Neural progenitor cell (in vitro differentiated cells): Measurements from ENCODE around the gene IP6K1. TPM values are rescaled to one million over a fixed set of nuclear protein-coding genes. Genes with fewer than 3 reads are reported as not detected.

ENCODE experiments used
- DNase-seq: peaks from one replicate; pipeline ENCODE4 v3.0.0-alpha.2; 2016; ENCODE audit warnings: low spot score
- H2AFZ ChIP-seq: fragments of 200-600 bp; sonication (generic); replicated peaks from 2 replicates; pipeline ENCODE4 v1.6.1; 2016; ENCODE audit warnings: antibody characterized with exemption
- H3F3A ChIP-seq: fragments of 200-600 bp; sonication (generic); 2 replicates; pipeline ENCODE4 v1.6.1; 2016; ENCODE audit warnings: antibody characterized with exemption, low read depth
- H3K27ac ChIP-seq: fragments of 200-600 bp; sonication (generic); 2 replicates; pipeline ENCODE4 v1.5.1; 2016; ENCODE audit warnings: mild to moderate bottlenecking
- H3K27me3 ChIP-seq: fragments of 200-600 bp; sonication (generic); 2 replicates; pipeline ENCODE4 v1.6.1; 2016; ENCODE audit warnings: mild to moderate bottlenecking, moderate library complexity
- H3K36me3 ChIP-seq: fragments of 200-600 bp; sonication (generic); 2 replicates; pipeline ENCODE4 v1.5.1; 2016
- H3K4me1 ChIP-seq: fragments of 200-600 bp; sonication (generic); 2 replicates; pipeline ENCODE4 v1.6.1; 2016; ENCODE audit warnings: mixed run types
- H3K4me2 ChIP-seq: fragments of 200-600 bp; sonication (generic); 2 replicates; pipeline ENCODE4 v1.6.1; 2016
- H3K4me3 ChIP-seq: fragments of 200-600 bp; sonication (generic); 2 replicates; pipeline ENCODE4 v1.5.1; 2016
- H3K79me2 ChIP-seq: fragments of 200-600 bp; sonication (generic); 2 replicates; pipeline ENCODE4 v1.6.1; 2016; ENCODE audit warnings: low read depth
- H3K9ac ChIP-seq: fragments of 200-600 bp; sonication (generic); 2 replicates; pipeline ENCODE4 v1.6.1; 2016
- H3K9me3 ChIP-seq: fragments of 200-600 bp; sonication (generic); 2 replicates; pipeline ENCODE4 v1.5.1; 2016; ENCODE audit warnings: low read depth
- H4K20me1 ChIP-seq: fragments of 200-600 bp; sonication (generic); 2 replicates; pipeline ENCODE4 v1.6.1; 2016; ENCODE audit warnings: low read depth
- H3K27ac Mint-ChIP-seq: 3 replicates; pipeline ENCODE4 v1.8.0; 2021; ENCODE audit warnings: mixed read lengths
- H3K27me3 Mint-ChIP-seq: 2 replicates; pipeline ENCODE4 v1.8.0; 2022; ENCODE audit warnings: low read depth, mild to moderate bottlenecking, inconsistent platforms, moderate library complexity, mixed read lengths; ENCODE audit not compliant: insufficient read depth
- H3K36me3 Mint-ChIP-seq: 3 replicates; pipeline ENCODE4 v1.8.0; 2021; ENCODE audit warnings: mixed read lengths
- H3K4me1 Mint-ChIP-seq: 3 replicates; pipeline ENCODE4 v1.8.0; 2021; ENCODE audit warnings: mixed read lengths
- H3K4me3 Mint-ChIP-seq: 3 replicates; pipeline ENCODE4 v1.8.0; 2021; ENCODE audit warnings: mild to moderate bottlenecking, moderate library complexity, mixed read lengths
- H3K9me3 Mint-ChIP-seq: 3 replicates; pipeline ENCODE4 v1.8.0; 2020; ENCODE audit warnings: mixed read lengths
- CTCF ChIP-seq: fragments of 200-600 bp; sonication (generic); IDR thresholded peaks from 2 replicates; pipeline ENCODE4 v1.5.1; 2017; ENCODE audit warnings: antibody characterized with exemption, mild to moderate bottlenecking
- EZH2 ChIP-seq: fragments of 200-600 bp; sonication (generic); IDR thresholded peaks from 2 replicates; pipeline ENCODE4 v1.6.1; 2017; ENCODE audit warnings: antibody characterized with exemption, mild to moderate bottlenecking, moderate library complexity
- EZH2phosphoT487 ChIP-seq: fragments of 200-600 bp; sonication (generic); IDR thresholded peaks from 2 replicates; pipeline ENCODE4 v1.6.1; 2017; ENCODE audit warnings: antibody characterized with exemption
- total RNA-seq: library from RNA; depleted of rRNA; stranded (reverse); fragments of >200 nt; gene quantifications from 2 replicates; pipeline ENCODE4 v1.2.3, GENCODE V29; 2015; ENCODE audit warnings: low replicate concordance

The IP6K1 gene
- total RNA-seq, 1 donor from 2014 or later = 26.3 TPM

GRCh38 chr3:49775538-49775937 is 10.8 kb downstream of the IP6K1 start:
- TF ChIP-seq CTCF = no peak
- no peak for TF ChIP-seq EZH2
- no peak for TF ChIP-seq EZH2phosphoT487
- Histone ChIP-seq H3K9me3 (no peaks in the 10 kb centered on the region), H3K36me3 (no peaks in the 10 kb centered on the region), H4K20me1 (peaks cover 48% of the 10 kb centered on the region), H2AFZ (no peak overlapping the region), H3K27ac (no peak overlapping the region), H3F3A (no peaks in the 10 kb centered on the region), H3K27me3 (no peaks in the 10 kb centered on the region), H3K4me1 (peaks cover under 1% of the 10 kb centered on the region), H3K4me3 (no peak overlapping the region), H3K9ac (no peak overlapping the region), H3K4me2 (no peak overlapping the region), H3K79me2 (peaks cover 100% of the 10 kb centered on the region)
- Mint-ChIP-seq H3K27ac (no peak overlapping the region), H3K9me3 (no peaks in the 10 kb centered on the region), H3K36me3 (peaks cover 24% of the 10 kb centered on the region), H3K27me3 (peaks cover 2% of the 10 kb centered on the region), H3K4me1 (peaks cover 6% of the 10 kb centered on the region), H3K4me3 (no peak overlapping the region)
- DNase-seq = no peak

GRCh38 chr3:49772703-49773102 is 13.6 kb downstream of the IP6K1 start:
- Mint-ChIP-seq H3K9me3 (no peaks in the 10 kb centered on the region), H3K4me1 (no peaks in the 10 kb centered on the region), H3K36me3 (peaks cover 15% of the 10 kb centered on the region), H3K4me3 (no peak overlapping the region), H3K27me3 (peaks cover 2% of the 10 kb centered on the region), H3K27ac (no peak overlapping the region)
- H3K79me2 ChIP-seq = peaks cover 100% of the 10 kb centered on the region
- no peak overlapping the region for H3K4me2 ChIP-seq
- H3F3A ChIP-seq = no peaks in the 10 kb centered on the region
- H3K4me1 ChIP-seq = no peaks in the 10 kb centered on the region
- no peak overlapping the region for H3K4me3 ChIP-seq
- no peaks in the 10 kb centered on the region for H3K27me3 ChIP-seq
- H3K9ac ChIP-seq = no peak overlapping the region
- DNase-seq = no peak
- no peak for TF ChIP-seq EZH2
- no peak for TF ChIP-seq CTCF
- no peak for TF ChIP-seq EZH2phosphoT487
- H4K20me1 ChIP-seq = peaks cover 48% of the 10 kb centered on the region
- no peaks in the 10 kb centered on the region for H3K36me3 ChIP-seq
- no peak overlapping the region for H2AFZ ChIP-seq
- H3K27ac ChIP-seq = no peak overlapping the region
- H3K9me3 ChIP-seq = no peaks in the 10 kb centered on the region

GRCh38 chr3:49771340-49771938 is 14.9 kb downstream of the IP6K1 start:
- Histone ChIP-seq H3K36me3 (no peaks in the 10 kb centered on the region), H3K9me3 (no peaks in the 10 kb centered on the region), H3F3A (no peaks in the 10 kb centered on the region), H4K20me1 (peaks cover 41% of the 10 kb centered on the region), H2AFZ (no peak overlapping the region), H3K4me2 (no peak overlapping the region), H3K27ac (no peak overlapping the region), H3K79me2 (peaks cover 99% of the 10 kb centered on the region), H3K9ac (no peak overlapping the region), H3K4me1 (no peaks in the 10 kb centered on the region), H3K27me3 (no peaks in the 10 kb centered on the region), H3K4me3 (no peak overlapping the region)
- peaks cover 10% of the 10 kb centered on the region for H3K36me3 Mint-ChIP-seq
- TF ChIP-seq EZH2phosphoT487 (no peak), EZH2 (no peak), CTCF (no peak)
- H3K4me3 Mint-ChIP-seq = no peak overlapping the region
- no peaks in the 10 kb centered on the region for H3K9me3 Mint-ChIP-seq
- H3K27ac Mint-ChIP-seq = no peak overlapping the region
- no peaks in the 10 kb centered on the region for H3K4me1 Mint-ChIP-seq
- H3K27me3 Mint-ChIP-seq = peaks cover 2% of the 10 kb centered on the region
- DNase-seq = no peak
